NCI-H2107 (cell line): Measurements from ENCODE around the gene TMEM145.

Source experiments
- DNase-seq: peaks from one replicate; lab custom pipeline; 2025; lab: John Stamatoyannopoulos, UW

The TMEM145 gene

GRCh38 chr19:42277821-42278451 lies 35.2 kb upstream of the TMEM145 start:
- DNase-seq, result no peak

GRCh38 chr19:42278452-42279154 lies 34.5 kb upstream of the TMEM145 start:
- DNase-seq, result no peak

DNA sequence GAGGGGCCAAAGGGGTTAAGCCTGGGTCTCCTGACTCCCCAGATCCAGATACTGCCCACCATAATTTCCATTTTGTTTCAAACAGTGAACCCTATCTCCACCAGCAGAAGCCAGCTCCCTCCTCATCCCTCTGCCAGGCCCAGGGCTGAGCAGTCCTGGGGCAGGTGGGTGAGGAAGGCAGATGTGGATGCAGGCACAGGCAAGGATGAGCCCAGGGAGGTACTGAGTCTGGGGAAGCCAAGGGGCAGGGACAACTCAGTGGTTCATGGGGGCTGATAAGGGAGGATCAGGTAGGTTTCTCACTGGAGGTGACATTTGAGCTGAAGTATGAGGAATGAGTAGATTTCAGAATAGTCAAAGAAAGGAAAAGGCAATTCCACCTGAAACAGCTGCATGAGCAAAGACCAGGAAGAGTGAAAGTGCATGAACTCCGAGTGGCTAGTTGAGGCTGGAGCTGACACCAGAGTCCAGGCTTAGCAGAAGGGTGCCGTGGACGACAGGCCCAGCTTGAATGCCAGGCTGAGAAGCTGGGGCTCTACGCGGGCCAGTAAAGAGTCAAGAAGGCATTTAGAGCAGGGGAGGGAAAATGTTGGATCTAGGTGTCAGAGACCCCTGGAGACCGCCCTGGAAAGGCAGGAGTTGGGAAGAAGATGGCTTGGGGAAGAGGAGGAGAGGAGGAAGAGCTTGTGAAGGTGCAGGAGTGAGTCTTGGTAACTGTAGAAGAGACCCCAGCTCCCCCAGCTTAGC lies 33.8 kb upstream of the TMEM145 start:
- DNase-seq, result no peak

DNA sequence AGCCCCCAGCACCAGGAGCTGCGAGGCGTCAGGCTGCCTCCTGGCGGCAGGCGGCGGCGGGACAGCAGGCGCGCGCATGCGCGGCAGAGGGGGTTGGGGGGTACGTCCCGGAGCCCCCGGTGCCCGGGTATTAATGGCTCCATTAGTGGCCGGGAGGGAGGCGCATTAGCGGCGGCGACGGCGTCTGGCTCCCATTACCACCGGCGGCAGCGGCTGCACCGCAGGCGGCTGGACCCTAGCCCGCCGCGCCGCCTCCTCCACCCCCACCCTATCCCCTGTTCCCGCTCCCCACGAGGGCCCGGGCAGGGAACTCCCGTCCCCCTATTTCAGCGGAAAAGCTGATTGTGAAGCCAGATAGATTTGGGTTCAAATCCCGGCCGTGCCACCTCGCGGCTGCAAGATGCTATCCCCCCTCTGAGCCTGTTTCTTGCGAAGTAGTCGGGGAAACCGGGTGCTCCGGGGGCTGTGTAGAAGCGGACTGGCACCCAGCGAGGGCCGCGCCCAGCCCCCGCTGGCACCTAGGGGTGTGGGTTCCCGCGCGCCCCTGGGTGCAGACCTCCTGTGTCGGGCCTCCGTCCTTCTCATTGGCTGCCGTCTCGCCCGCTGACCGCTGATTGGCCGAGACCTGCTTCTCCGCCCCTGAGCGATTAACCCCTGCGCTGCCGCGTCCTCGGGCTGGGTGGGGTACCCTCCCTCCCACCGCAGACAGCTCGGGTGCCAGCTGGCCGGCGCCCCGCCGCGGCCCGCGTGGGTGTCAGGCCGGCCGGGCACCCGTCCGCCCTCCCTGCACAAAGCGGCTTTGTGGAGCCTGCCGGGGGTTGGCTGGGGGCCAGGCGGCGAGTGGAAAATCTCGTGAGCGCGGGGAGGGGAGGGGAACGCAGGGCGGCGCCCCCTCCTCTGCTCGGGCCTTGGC lies 33.0 kb upstream of the TMEM145 start:
- DNase-seq, result peak; percentile 85

DNA sequence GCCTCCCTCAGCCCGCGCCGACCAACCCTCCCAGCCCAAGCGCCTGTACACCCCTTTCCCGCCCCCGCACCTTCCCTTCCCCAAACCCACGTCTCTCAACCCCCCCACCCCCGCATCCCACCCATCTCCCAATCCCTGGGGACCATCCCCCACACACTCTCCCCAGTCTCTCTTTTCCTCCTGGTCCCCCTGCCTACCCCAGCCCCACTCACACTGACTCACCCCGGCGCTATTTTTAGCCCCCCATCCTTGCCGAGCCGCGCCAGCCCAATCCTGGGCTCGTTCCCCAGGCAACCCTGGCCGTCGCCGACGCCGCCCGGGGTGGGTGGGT lies 32.3 kb upstream of the TMEM145 start:
- DNase-seq, result no peak

DNA sequence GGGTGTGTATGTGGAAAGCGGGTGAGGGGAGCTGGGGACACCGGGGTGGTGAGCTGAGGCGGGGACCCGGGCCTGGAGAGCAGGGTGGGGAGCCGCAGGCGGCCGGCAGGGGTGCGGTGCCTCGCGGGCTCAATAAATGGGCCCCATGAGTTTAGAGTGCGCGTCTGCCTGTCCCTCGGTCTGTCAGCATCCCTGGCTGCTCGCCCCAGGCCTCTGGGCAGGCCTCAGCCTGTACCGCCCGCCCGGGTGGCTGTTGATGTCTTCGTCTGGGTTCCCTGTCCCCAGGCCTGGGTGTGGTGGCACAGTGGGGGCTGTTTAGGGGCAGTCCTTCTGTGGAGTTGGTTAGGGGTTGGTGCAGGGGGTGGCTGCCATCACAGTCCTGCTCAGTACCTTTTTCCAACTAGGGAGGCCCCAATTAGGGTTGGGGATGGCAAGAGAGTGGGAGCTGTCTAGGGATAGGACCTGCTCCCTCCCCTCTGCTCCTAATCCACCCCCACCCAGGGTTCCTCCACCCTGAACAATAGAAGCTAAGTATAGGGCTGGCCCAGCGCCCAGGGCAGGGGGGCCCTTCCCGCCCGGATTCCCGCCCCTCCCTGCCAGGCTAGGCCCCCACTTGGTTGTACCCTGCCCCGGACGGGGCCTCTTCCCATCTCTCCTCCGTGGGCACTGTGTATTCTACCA lies 31.8 kb upstream of the TMEM145 start:
- no peak for DNase-seq

- no peak for DNase-seq
Measured at GRCh38 chr19:42281827-42282762, 31.0 kb upstream of the TMEM145 start.

- DNase-seq, result no peak
Measured at GRCh38 chr19:42282819-42283187, 30.3 kb upstream of the TMEM145 start.

- peak; percentile 92 for DNase-seq
Measured at GRCh38 chr19:42283188-42284065, 29.7 kb upstream of the TMEM145 start.

DNA sequence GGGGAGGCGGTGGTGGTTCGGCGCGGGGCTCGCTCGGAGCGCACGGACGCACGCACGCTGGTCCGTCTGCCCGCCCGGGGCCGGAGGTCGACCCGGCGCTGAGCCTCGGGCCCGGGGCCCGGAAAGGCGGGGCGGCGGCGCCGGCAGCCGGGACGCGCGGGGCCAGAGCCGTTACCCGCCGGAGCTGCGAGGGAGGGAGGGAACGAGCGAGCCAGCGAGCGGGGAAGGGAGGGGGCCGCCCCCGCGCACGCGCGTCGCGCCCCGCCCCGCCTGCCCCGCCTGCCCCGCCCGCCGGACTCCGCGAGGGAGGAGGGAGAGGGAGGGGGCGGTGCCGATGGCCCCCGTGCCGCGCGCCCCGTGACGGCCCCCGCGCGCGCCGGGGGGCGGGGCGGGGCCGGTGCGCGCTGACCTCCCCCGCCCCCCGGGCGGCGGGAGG lies 29.0 kb upstream of the TMEM145 start:
- DNase-seq, result peak; percentile 49

DNA sequence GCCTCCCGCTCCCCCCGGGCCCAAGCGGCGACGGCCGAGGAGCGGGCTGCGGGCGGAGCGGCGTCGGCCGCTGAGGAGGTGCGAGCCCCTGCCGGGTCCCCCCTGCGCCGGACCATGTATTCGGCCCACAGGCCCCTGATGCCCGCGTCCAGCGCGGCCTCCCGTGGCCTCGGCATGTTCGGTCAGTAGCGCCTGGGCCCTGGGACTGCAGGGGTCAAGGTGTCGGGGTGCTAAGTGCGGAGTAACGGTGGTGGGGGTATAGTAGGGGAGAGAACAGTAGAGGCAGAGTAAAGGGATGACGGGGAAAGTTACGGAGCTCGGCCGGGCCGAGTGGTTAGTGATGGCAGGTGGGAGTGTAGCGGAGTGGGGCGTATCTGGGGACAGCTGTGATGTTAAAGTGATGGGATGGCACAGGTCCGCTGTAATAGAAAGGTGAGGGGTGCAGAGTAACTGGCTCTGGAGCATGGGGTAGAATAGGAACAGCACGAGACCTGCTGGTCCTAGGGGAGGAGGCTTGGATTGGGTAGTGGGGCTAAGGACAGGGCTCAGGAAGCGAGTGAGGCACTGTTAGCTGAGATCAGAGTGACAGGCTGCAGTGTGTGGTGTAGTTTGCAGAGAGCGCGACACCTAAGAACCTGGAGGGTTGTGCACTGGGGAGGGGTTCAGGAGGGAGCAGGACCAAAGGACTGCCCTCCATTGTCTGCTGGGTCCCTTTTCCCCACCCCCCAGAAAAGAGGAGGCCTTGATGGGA lies 28.3 kb upstream of the TMEM145 start:
- DNase-seq, result no peak

GRCh38 chr19:42285541-42285941 lies 27.6 kb upstream of the TMEM145 start:
- no peak for DNase-seq

DNA sequence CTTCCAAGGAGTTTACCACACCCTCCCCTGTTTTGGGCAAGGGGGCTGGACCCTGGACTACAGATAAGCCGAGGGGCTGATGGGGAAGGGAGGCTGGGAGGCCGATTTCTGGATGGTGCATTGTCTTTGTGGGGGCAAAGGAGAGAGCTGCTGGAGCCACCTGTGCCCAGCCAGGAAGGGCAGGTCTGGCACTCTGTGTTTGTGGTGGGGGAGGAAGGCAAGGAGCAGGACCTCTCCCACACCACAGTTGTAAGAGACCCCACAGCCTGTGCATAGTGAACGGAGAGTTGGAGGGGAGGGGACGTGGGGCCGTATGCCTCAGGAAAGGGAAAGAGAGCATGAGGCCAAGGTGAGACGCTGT lies 27.1 kb upstream of the TMEM145 start:
- no peak for DNase-seq

DNA sequence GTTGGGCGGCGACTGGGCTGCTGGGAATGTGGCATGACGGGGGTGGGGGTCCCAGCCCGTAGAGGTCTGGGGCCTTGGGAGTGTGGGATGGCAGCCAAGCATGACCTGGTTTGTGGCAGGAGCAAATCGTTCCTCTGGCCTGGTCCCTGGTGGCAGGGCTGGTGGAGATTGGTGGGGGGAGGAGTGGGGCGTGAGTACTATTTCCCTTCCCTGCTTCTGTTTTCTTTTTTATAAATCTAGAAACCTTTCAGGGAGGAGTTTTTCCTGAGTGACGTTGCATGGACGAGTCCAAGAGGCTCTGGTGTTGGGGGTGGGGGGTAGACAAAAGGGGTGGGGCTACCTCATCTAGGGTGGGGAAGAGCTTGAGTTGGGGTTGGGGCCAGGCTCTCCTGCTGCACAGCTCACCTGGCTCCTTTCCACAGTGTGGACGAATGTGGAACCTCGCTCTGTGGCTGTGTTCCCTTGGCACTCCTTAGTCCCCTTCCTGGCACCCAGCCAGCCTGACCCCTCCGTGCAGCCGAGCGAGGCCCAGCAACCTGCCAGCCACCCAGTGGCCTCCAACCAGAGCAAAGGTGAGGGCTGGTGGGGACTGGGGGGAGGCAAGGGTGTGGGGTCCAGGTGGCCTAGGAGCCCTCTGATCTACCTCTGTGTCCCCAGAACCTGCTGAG lies 26.6 kb upstream of the TMEM145 start:
- DNase-seq, result no peak

DNA sequence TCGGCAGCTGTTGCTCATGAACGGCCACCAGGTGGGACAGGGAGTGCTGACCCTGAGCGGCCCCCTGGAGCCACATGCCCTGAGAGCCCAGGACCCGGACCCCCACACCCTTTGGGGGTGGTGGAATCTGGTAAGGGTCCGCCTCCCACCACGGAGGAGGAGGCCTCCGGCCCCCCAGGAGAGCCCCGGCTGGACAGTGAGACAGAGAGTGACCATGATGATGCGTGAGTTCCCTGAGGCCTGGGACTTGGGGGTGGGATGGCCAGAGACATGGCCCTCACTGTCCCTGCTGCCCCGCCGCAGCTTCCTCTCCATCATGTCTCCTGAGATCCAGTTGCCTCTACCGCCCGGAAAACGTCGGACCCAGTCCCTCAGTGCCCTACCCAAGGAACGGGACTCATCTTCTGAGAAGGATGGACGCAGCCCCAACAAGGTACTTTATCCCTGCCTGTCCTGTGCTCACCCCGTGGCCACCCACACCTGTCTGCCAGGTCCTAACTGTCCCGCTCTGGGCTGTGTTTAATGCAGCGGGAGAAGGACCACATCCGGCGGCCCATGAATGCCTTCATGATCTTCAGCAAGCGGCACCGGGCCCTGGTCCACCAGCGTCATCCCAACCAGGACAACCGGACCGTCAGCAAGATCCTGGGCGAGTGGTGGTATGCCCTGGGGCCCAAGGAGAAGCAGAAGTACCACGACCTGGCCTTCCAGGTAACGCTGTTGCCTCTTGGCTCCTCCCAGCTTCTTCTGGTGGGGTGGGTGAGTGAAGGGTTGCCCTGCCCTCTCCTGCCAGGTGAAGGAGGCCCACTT lies 25.9 kb upstream of the TMEM145 start:
- no peak for DNase-seq

- no peak for DNase-seq
Measured at GRCh38 chr19:42287827-42288107, 25.3 kb upstream of the TMEM145 start.

- DNase-seq, result no peak
Measured at GRCh38 chr19:42288387-42288786, 24.7 kb upstream of the TMEM145 start.
